HEK293 (cell line): Measurements from ENCODE around the gene CKS1B.
"Not testable (repeated sequence)": the region's sequence is repeated elsewhere in the genome, so short reads cannot be mapped to it uniquely, and the experiment has no call there.

Source experiments
- CTCF ChIA-PET: fragments of 350-600 bp; formaldehyde crosslinking; extraction: SDS; loops from one replicate; lab custom pipeline; 2021; ENCODE audit warnings: antibody characterized with exemption; lab: Yijun Ruan, JAX
- POLR2A ChIA-PET: fragments of 300-600 bp; formaldehyde crosslinking; extraction: SDS; loops from one replicate; lab custom pipeline; 2020; ENCODE audit warnings: antibody characterized with exemption, inconsistent platforms; lab: Yijun Ruan, JAX
- H3K27ac ChIP-seq: fragments of 200-500 bp; sonication (Bioruptor generic); 2 replicates; pipeline ENCODE4 v1.5.1; 2014; ENCODE audit warnings: low read depth, low read length, control low read depth, inconsistent platforms; ENCODE audit errors: extremely low read depth
- H3K36me3 ChIP-seq, 2 experiments: fragments of 200-500 bp in 1 of 2; sonication (Bioruptor generic) in 1 of 2; 1 replicate in 1 of 2; 2 replicates in 1 of 2; pipeline ENCODE4 v1.5.1; 2014 to 2017; ENCODE audit warnings: inconsistent platforms in 2 of 2, low read length in 2 of 2; ENCODE audit not compliant: control insufficient read depth in 2 of 2, insufficient read depth in 1 of 2
- H3K4me1 ChIP-seq: fragments of 200-500 bp; sonication (Bioruptor generic); 2 replicates; pipeline ENCODE4 v1.5.1; 2014; ENCODE audit warnings: mild to moderate bottlenecking, low read length, inconsistent platforms; ENCODE audit not compliant: control insufficient read depth, insufficient read depth
- H3K4me3 ChIP-seq: 2 replicates; pipeline ENCODE4 v1.5.1; 2011; ENCODE audit warnings: low read depth, mild to moderate bottlenecking, control low read depth, low read length, moderate library complexity
- H3K9me3 ChIP-seq: fragments of 200-500 bp; sonication (Bioruptor generic); 2 replicates; pipeline ENCODE4 v1.5.1; 2014; ENCODE audit warnings: low read depth, low read length, inconsistent platforms; ENCODE audit not compliant: control insufficient read depth, insufficient read depth
- EGR2 ChIP-seq: fragments of 450-650 bp; formaldehyde crosslinking; IDR thresholded peaks from 2 replicates; pipeline ENCODE4 v1.5.1; 2016; ENCODE audit warnings: low read depth, missing biosample characterization, missing genetic modification characterization
- GLI2 ChIP-seq: fragments of 450-650 bp; formaldehyde crosslinking; IDR thresholded peaks from 2 replicates; pipeline ENCODE4; 2017; ENCODE audit warnings: missing biosample characterization, missing genetic modification characterization, low read depth, borderline replicate concordance
- GLI4 ChIP-seq: fragments of 450-650 bp; formaldehyde crosslinking; IDR thresholded peaks from 2 replicates; pipeline ENCODE4 v1.5.1; 2016; ENCODE audit warnings: missing biosample characterization, missing genetic modification characterization
- GLIS2 ChIP-seq: fragments of 450-650 bp; formaldehyde crosslinking; IDR thresholded peaks from 2 replicates; pipeline ENCODE4 v1.5.1; 2016; ENCODE audit warnings: missing biosample characterization, missing genetic modification characterization
- IKZF3 ChIP-seq: fragments of 450-650 bp; IDR thresholded peaks from 2 replicates; pipeline ENCODE4 v1.5.0; 2018; ENCODE audit warnings: missing biosample characterization, mild to moderate bottlenecking, missing genetic modification characterization, moderate library complexity
- KLF16 ChIP-seq: fragments of 450-650 bp; formaldehyde crosslinking; IDR thresholded peaks from 2 replicates; pipeline ENCODE4 v1.5.1; 2017; ENCODE audit warnings: missing biosample characterization, missing genetic modification characterization
- PRDM2 ChIP-seq: fragments of 450-650 bp; formaldehyde crosslinking; IDR thresholded peaks from 2 replicates; pipeline ENCODE4 v1.5.1; 2016; ENCODE audit warnings: missing biosample characterization, missing genetic modification characterization, borderline replicate concordance
- SP2 ChIP-seq: fragments of 450-650 bp; formaldehyde crosslinking; IDR thresholded peaks from 2 replicates; pipeline ENCODE4 v1.5.1; 2016; ENCODE audit warnings: missing biosample characterization, missing genetic modification characterization
- SP3 ChIP-seq: fragments of 450-650 bp; formaldehyde crosslinking; IDR thresholded peaks from 2 replicates; pipeline ENCODE4 v1.5.1; 2016; ENCODE audit warnings: missing biosample characterization, missing genetic modification characterization
- ZFHX2 ChIP-seq: fragments of 450-650 bp; formaldehyde crosslinking; conservative IDR thresholded peaks from 2 replicates; pipeline ENCODE4 v1.5.1; 2016; ENCODE audit warnings: missing biosample characterization, missing genetic modification characterization
- ZNF121 ChIP-seq: fragments of 450-650 bp; formaldehyde crosslinking; IDR thresholded peaks from 2 replicates; pipeline ENCODE4 v1.5.1; 2016; ENCODE audit warnings: missing biosample characterization, missing genetic modification characterization
- ZNF26 ChIP-seq: fragments of 450-650 bp; formaldehyde crosslinking; IDR thresholded peaks from 2 replicates; pipeline ENCODE4 v1.5.1; 2016; ENCODE audit warnings: missing biosample characterization, missing genetic modification characterization
- ZNF302 ChIP-seq: fragments of 450-650 bp; formaldehyde crosslinking; IDR thresholded peaks from 2 replicates; pipeline ENCODE4 v1.5.1; 2016; ENCODE audit warnings: missing biosample characterization, missing genetic modification characterization, low read depth
- ZNF433 ChIP-seq: fragments of 450-650 bp; formaldehyde crosslinking; IDR thresholded peaks from 2 replicates; pipeline ENCODE4 v1.5.1; 2016; ENCODE audit warnings: missing biosample characterization, missing genetic modification characterization, low read depth
- ZNF623 ChIP-seq: fragments of 450-650 bp; formaldehyde crosslinking; IDR thresholded peaks from 2 replicates; pipeline ENCODE4 v1.5.1; 2016; ENCODE audit warnings: missing biosample characterization, missing genetic modification characterization
- ZNF76 ChIP-seq: fragments of 450-650 bp; formaldehyde crosslinking; IDR thresholded peaks from 2 replicates; pipeline ENCODE4; 2016; ENCODE audit warnings: low read depth, missing biosample characterization, missing genetic modification characterization, borderline replicate concordance
- ZNF777 ChIP-seq: fragments of 450-650 bp; formaldehyde crosslinking; IDR thresholded peaks from 2 replicates; pipeline ENCODE4 v1.5.1; 2017; ENCODE audit warnings: missing biosample characterization, missing genetic modification characterization, borderline replicate concordance
- ZSCAN18 ChIP-seq: fragments of 450-650 bp; formaldehyde crosslinking; IDR thresholded peaks from 2 replicates; pipeline ENCODE4 v1.5.1; 2016; ENCODE audit warnings: missing biosample characterization, missing genetic modification characterization
- ZSCAN23 ChIP-seq: fragments of 450-650 bp; formaldehyde crosslinking; IDR thresholded peaks from 2 replicates; pipeline ENCODE4 v1.5.1; 2016; ENCODE audit warnings: missing biosample characterization, missing genetic modification characterization
- ZSCAN4 ChIP-seq: fragments of 450-650 bp; formaldehyde crosslinking; IDR thresholded peaks from 2 replicates; pipeline ENCODE4 v1.5.1; 2017; ENCODE audit warnings: missing biosample characterization, missing genetic modification characterization

The CKS1B gene

GRCh38 chr1:154975409-154976059 lies 1.1 kb downstream of the CKS1B start (continued):
- TF ChIP-seq GLIS2 (tag by site-specific recombination) (peak; percentile 32; the same call in 1 of the 2 replicates), ZNF302 (tag by site-specific recombination) (no peak), ZNF76 (tag by site-specific recombination) (peak; percentile 57), SP3 (tag by site-specific recombination) (peak; percentile 36), KLF16 (0 out of 2 replicates have a peak, but pooled peaks have one; percentile 15), ZFHX2 (tag by site-specific recombination) (peak; percentile 86), ZNF121 (tag by site-specific recombination) (no peak), ZSCAN18 (tag by site-specific recombination) (no peak), SP2 (tag by site-specific recombination) (peak; percentile 87)

GRCh38 chr1:154977762-154978161 lies 3.3 kb downstream of the CKS1B start:
- peaks cover 0 to 23% of the 10 kb centered on the region in 2 experiments; a peak in 2 of 3 replicates for H3K36me3 ChIP-seq
- not testable (repeated sequence) for H3K4me3 ChIP-seq, H3K4me1 ChIP-seq, H3K9me3 ChIP-seq, H3K27ac ChIP-seq
- POLR2A ChIA-PET: interaction anchor here (1.0 kb wide), 1 partner anchor 10 kb away, joined by 3 read pairs; no protein-coding TSS in a partner anchor
- CTCF ChIA-PET: interaction anchor here (1.3 kb wide), 1 partner anchor 17 kb away, joined by 3 read pairs; the partner anchor contains the start of gene PYGO2

GRCh38 chr1:154978360-154978759 lies 3.9 kb downstream of the CKS1B start:
- no peak overlapping the region for H3K4me3 ChIP-seq
- TF ChIP-seq ZNF433 (tag by site-specific recombination) (no peak), IKZF3 (tag by site-specific recombination) (no peak), ZSCAN23 (no peak), ZNF777 (tag by site-specific recombination) (no peak), GLI2 (tag by site-specific recombination) (no peak), PRDM2 (no peak), EGR2 (tag by site-specific recombination) (no peak), ZNF623 (tag by site-specific recombination) (no peak), ZNF26 (tag by site-specific recombination) (no peak), GLI4 (tag by site-specific recombination) (no peak), ZSCAN4 (tag by site-specific recombination) (no peak)

More at GRCh38 chr1:154978360-154978759, 3.9 kb downstream of the CKS1B start:
- no peak overlapping the region for H3K27ac ChIP-seq
- no peaks in the 10 kb centered on the region for H3K9me3 ChIP-seq
- H3K36me3 ChIP-seq: peaks cover 0 to 23% of the 10 kb centered on the region in 2 experiments; a peak in 2 of 3 replicates
- ChIA-PET POLR2A (no interaction called here), CTCF (interaction anchor here (0.6 kb wide), 1 partner anchor 147 kb away, joined by 3 read pairs; no protein-coding TSS in a partner anchor)
- H3K4me1 ChIP-seq: no peaks in the 10 kb centered on the region; the same call in 1 of the 2 replicates
